NOMO-1 treated with DMSO at 0.1 percent for 48 hours (cell line): ENCODE results near the gene AUTS2.

Experiments used
- DNase-seq: peaks from one replicate; lab custom pipeline; 2025; ENCODE audit not compliant: unreplicated experiment; lab: John Stamatoyannopoulos, UW

Gene AUTS2

GRCh38 chr7:70094831-70095230 is 496.6 kb downstream of the AUTS2 start:
- DNase-seq, result no peak

GRCh38 chr7:70097645-70098044 is 499.4 kb downstream of the AUTS2 start:
- no peak for DNase-seq

GRCh38 chr7:70098133-70098561 is 499.9 kb downstream of the AUTS2 start:
- DNase-seq, result no peak

- no peak for DNase-seq
Measured at GRCh38 chr7:70098905-70099672, 500.8 kb downstream of the AUTS2 start.

- DNase-seq, result no peak
Measured at GRCh38 chr7:70104243-70104642, 506.0 kb downstream of the AUTS2 start.

- no peak for DNase-seq
Measured at GRCh38 chr7:70113078-70113477, 514.8 kb downstream of the AUTS2 start.

GRCh38 chr7:70113536-70113935 is 515.3 kb downstream of the AUTS2 start:
- DNase-seq, result no peak

- no peak for DNase-seq
Measured at GRCh38 chr7:70114806-70115205, 516.5 kb downstream of the AUTS2 start.

- no peak for DNase-seq
Measured at GRCh38 chr7:70116244-70116643, 518.0 kb downstream of the AUTS2 start.

GRCh38 chr7:70116867-70117266 is 518.6 kb downstream of the AUTS2 start:
- no peak for DNase-seq

GRCh38 chr7:70120851-70121250 is 522.6 kb downstream of the AUTS2 start:
- no peak for DNase-seq

GRCh38 chr7:70131817-70132216 is 533.5 kb downstream of the AUTS2 start:
- DNase-seq, result no peak

GRCh38 chr7:70132226-70132851 is 534.1 kb downstream of the AUTS2 start:
- no peak for DNase-seq

GRCh38 chr7:70132852-70133690 is 534.8 kb downstream of the AUTS2 start:
- DNase-seq, result no peak

- no peak for DNase-seq
Measured at GRCh38 chr7:70134029-70134770, 535.9 kb downstream of the AUTS2 start.

GRCh38 chr7:70135656-70136055 is 537.4 kb downstream of the AUTS2 start:
- DNase-seq, result no peak

GRCh38 chr7:70137126-70137525 is 538.9 kb downstream of the AUTS2 start:
- no peak for DNase-seq

- DNase-seq, result no peak
Measured at GRCh38 chr7:70142247-70142932, 544.1 kb downstream of the AUTS2 start.

GRCh38 chr7:70143075-70144044 is 545.1 kb downstream of the AUTS2 start:
- DNase-seq, result no peak
